HL-60 (cell line): ENCODE measurements around the gene TNPO1.

Experiments used
- DNase-seq, 2 experiments: peaks; one replicate each; pipeline ENCODE4 v3.0.0-alpha.2; 2010 to 2020; ENCODE audit warnings: low read depth in 1 of 2, low spot score in 1 of 2
- H3K27ac ChIP-seq: fragments of 250-450 bp; sonication (Bioruptor Pico); replicated peaks from 2 replicates; pipeline ENCODE4 v1.5.1; 2020; ENCODE audit warnings: mild to moderate bottlenecking, moderate library complexity
- H3K27me3 ChIP-seq: fragments of 250-450 bp; sonication (Bioruptor Pico); 2 replicates; pipeline ENCODE4 v1.5.1; 2021; ENCODE audit warnings: mild to moderate bottlenecking, moderate library complexity; ENCODE audit not compliant: insufficient read depth, poor library complexity, severe bottlenecking
- H3K4me3 ChIP-seq: replicated peaks from 2 replicates; pipeline ENCODE4 v1.5.1; 2011; ENCODE audit warnings: mild to moderate bottlenecking, control low read depth, low read length; ENCODE audit not compliant: insufficient read depth
- CTCF ChIP-seq: IDR thresholded peaks from one replicate; pipeline ENCODE4 v1.5.1; 2011; ENCODE audit warnings: low read length, control low read depth, inconsistent platforms; ENCODE audit not compliant: insufficient read depth
- GABPA ChIP-seq: IDR thresholded peaks from 2 replicates; pipeline ENCODE4 v1.6.1; 2012; ENCODE audit warnings: low read depth
- POLR2AphosphoS5 ChIP-seq: IDR thresholded peaks from 2 replicates; pipeline ENCODE4 v1.6.1; 2012; ENCODE audit warnings: low read depth
- REST ChIP-seq: IDR thresholded peaks from 2 replicates; pipeline ENCODE4 v1.6.1; 2012; ENCODE audit warnings: low read depth; ENCODE audit not compliant: insufficient replicate concordance
- SPI1 ChIP-seq: IDR thresholded peaks from 2 replicates; pipeline ENCODE4 v1.6.1; 2012; ENCODE audit warnings: low read depth, mild to moderate bottlenecking, borderline replicate concordance

The TNPO1 gene

DNA sequence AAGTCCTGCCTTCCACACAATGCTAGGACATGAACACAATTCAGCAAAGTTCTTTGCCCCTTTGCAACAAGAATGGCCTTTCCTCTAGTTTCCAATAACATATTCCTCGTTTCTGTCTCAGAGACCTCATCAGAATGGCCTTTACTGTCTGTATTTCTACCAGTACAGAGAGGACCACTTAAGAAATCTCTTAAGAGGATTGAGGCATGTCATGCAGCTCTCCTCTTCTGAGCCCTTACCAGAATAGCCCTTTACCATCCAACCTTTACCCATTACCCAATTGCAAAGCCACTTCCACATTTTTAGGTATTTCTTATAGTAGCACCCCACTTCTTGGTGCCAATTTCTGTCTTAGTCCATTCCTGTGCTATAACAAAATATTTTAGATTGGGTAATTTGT is 20.3 kb downstream of the TNPO1 start:
- no peak overlapping the region; the same call in 1 of the 2 replicates for H3K27ac ChIP-seq
- H3K27me3 ChIP-seq: no peaks in the 10 kb centered on the region
- peak in 1 of 2 experiments; percentile 13 for DNase-seq
- H3K4me3 ChIP-seq: no peak overlapping the region
- TF ChIP-seq CTCF (no peak), GABPA (no peak), POLR2AphosphoS5 (no peak), SPI1 (peak; percentile 62), REST (no peak)

- Histone ChIP-seq H3K27me3 (no peaks in the 10 kb centered on the region), H3K4me3 (no peak overlapping the region), H3K27ac (no peak overlapping the region)
- TF ChIP-seq SPI1: no peak
- DNase-seq: no peak
Observed at GRCh38 chr5:72837524-72838096, 21.1 kb downstream of the TNPO1 start.

GRCh38 chr5:72840041-72840440 is 23.6 kb downstream of the TNPO1 start:
- no peak overlapping the region for H3K27ac ChIP-seq
- TF ChIP-seq SPI1: no peak
- TF ChIP-seq CTCF: no peak
- TF ChIP-seq REST: no peak
- TF ChIP-seq GABPA: no peak
- TF ChIP-seq POLR2AphosphoS5: no peak
- no peak for DNase-seq
- H3K4me3 ChIP-seq: no peak overlapping the region
- no peaks in the 10 kb centered on the region for H3K27me3 ChIP-seq

- no peak for TF ChIP-seq POLR2AphosphoS5
- TF ChIP-seq CTCF: no peak
- TF ChIP-seq GABPA: no peak
- no peak for TF ChIP-seq REST
- no peak for TF ChIP-seq SPI1
- Histone ChIP-seq H3K4me3 (no peak overlapping the region), H3K27ac (no peak overlapping the region), H3K27me3 (no peaks in the 10 kb centered on the region)
- no peak for DNase-seq
Observed at GRCh38 chr5:72841756-72842535, 25.5 kb downstream of the TNPO1 start.
